Fibroblast of peridontal ligament (primary cell): ENCODE results near the gene PGS1.
A peak's percentile ranks its signal among the peaks of the same experiment; 100 is the strongest.

Source experiments
- DNase-seq: peaks from one replicate; pipeline ENCODE4 v3.0.0-alpha.2; 2010; ENCODE audit errors: extremely low read depth

Gene PGS1

DNA sequence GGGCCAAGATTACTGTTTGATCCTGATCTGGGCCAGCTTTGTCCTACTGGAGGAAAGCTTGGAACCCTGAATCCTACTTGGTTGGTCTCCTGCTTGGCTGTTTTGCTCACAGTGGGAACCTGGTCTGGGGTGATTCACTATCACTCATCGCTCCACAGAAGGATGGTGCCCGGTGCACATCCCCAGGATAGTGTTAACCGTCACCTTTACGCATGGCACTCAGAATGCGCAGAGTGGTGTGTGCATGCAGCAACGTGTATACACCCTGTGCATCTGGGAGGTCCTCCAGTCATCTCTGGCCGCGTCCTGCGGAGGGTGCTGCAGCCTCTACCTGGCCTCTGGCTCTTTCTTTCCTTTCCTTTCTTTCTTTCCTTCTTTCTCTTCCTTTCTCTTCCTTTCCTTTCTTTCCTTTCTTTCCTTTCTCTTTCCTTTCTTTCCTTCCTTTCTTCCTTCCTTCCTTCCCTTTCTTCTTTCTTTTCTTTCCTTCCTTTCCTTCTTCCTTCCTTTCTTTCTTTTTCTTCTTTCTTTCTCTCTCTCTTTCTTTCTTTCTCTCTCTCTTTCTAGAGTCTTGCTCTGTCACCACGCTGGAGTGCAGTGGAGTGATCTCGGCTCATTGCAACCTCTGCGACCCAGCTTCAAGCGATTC is 31.7 kb upstream of the PGS1 start:
- no peak for DNase-seq

GRCh38 chr17:78347453-78347852 is 31.0 kb upstream of the PGS1 start:
- no peak for DNase-seq

DNA sequence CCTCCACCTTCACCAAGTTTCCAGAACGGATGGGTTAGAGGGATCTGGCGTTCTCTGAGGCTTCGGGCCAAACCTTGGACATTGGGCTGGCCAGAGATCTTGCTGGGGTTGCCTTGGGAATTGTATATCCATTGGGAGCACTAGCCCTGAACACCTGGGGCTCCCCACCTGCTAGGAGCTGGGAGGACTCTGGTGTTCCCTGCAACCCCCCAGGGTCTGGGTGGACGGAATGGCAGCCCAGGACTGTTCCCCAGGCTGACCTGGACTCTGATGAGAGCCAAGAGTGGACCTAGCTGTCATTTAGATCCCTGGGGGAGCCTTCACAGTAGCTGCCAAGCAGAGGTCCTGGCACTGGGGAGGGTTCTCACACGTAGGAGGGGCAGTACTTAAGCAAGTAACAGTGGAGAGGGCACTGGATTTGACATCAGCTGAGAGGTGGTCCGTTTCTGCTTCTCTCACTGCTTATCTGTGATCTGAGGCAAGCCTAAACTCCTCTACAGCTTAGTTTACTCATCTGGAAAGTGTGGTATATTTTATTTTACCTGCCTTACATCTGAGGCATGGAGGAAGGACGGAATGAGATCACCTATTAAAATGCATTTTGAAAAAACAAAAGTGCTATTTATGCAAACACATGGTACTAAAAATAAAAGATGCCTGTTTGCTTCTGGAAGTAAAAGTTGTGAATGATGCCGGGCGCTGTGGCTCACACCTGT is 30.2 kb upstream of the PGS1 start:
- DNase-seq, result no peak

- DNase-seq, result peak; percentile 53
These were observed 28.4 kb upstream of the PGS1 start for GRCh38 chr17:78349891-78350642.

GRCh38 chr17:78351449-78352006 is 26.9 kb upstream of the PGS1 start:
- peak; percentile 99 for DNase-seq

DNA sequence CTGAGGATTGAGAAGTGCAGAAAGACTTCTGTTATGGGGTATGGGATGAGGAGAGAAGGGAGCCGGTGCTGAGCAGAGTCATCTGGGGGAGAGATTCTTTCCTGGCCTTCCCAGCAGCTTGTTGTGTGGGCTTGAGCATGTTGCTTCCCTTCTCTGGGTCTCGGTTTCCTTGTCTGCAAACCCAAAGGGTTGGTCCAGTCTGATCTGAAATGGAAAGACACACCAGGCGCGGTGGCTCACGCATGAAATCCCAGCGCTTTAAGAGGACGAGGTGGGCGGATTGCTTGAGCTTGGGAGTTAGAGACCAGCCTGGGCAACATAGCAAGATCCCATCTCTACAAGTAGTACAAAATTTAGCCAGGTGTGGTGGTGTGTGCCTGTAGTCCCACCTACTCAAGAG is 24.6 kb upstream of the PGS1 start:
- DNase-seq, result no peak

GRCh38 chr17:78355045-78355641 is 23.3 kb upstream of the PGS1 start:
- no peak for DNase-seq

DNA sequence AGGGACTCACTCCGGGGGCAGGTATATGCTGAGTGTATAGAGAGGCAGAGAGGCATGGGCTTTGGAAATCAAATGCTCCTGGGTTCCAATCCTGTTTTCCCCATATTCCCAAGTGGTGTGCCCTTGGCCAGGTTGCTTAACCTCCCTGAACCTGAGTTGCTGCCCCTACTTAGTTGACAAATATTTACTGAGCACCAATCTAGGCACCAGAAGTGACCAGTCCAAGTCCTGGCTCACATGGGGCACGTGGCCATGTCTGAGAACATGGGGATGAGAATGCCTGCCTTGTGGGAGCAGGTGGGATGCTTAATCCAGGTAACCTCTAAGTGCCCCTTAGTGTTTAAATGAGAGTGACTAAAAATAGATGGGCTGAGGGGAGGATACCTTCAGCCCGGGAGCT is 22.7 kb upstream of the PGS1 start:
- DNase-seq, result no peak

DNA sequence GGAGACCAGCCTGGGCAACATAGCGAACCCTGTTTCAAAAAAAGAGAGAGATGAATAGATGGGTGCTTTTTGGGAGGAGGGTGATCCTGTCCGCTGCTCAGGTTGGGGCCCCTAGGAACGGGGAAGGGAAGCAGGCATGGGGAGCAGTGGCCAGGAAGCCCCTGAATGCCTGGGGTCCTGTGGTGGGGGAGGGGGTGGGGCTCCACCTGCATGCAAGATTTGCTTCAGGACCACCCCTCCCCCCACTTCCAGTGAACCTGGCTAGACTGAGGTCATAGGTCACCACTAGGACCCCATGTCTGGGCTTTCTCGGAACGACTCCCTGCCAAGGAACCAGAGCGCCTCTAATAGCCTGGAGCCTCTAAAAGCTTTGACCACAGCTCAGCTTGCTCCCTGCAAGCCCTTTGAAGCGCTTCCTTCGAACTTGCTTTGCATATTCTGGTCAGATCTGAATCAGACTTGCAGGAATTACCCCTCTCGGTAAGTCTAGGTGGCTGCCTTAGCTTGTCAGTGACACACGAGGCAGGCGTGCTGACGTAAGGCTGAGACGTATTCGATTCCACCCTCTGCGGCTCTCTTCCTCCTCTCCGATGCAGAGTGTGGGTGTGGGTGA is 22.2 kb upstream of the PGS1 start:
- DNase-seq, result peak; percentile 78

- DNase-seq, result peak; percentile 76
These were observed 21.3 kb upstream of the PGS1 start for GRCh38 chr17:78357177-78357586.

- DNase-seq, result no peak
These were observed 20.5 kb upstream of the PGS1 start for GRCh38 chr17:78357672-78358537.

DNA sequence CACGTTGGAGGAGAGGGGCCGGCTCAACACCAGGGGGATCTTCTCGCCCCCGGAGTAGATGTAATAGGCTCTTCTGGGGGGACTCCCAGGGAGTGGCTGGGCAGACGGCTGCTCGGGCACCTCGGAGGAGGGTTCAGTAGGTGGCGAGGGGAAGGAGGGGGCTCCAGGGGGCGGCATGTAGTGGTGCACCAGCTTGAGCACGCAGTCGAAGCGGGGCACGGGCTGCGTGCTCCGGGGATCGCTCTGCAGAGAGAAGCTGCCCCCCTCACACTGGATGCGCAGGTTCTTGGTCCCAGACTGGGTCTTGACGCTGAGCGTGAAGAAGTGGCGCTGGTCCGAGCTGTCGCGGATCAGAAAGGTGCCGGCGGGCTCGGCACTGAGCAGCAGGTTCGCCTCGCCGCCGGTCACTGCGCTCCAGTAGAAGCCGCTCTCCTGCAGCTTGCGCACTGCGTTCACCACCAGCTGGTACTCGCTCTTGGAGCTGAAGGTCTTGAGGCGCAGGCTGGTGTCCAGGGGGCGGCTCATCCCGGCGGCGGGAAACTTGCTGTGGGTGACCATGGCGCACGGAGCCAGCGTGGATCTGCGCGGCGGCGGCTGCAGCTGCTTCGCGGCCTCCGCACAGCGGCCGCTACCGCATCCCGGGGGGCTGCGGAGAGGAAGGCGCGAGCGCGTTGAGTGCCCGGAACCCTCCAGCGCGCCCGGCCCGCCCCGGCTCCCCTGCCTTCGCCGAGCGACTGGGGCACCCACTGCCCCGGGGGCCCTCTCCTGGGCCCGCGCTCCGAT is 19.7 kb upstream of the PGS1 start:
- DNase-seq, result peak; percentile 55

DNA sequence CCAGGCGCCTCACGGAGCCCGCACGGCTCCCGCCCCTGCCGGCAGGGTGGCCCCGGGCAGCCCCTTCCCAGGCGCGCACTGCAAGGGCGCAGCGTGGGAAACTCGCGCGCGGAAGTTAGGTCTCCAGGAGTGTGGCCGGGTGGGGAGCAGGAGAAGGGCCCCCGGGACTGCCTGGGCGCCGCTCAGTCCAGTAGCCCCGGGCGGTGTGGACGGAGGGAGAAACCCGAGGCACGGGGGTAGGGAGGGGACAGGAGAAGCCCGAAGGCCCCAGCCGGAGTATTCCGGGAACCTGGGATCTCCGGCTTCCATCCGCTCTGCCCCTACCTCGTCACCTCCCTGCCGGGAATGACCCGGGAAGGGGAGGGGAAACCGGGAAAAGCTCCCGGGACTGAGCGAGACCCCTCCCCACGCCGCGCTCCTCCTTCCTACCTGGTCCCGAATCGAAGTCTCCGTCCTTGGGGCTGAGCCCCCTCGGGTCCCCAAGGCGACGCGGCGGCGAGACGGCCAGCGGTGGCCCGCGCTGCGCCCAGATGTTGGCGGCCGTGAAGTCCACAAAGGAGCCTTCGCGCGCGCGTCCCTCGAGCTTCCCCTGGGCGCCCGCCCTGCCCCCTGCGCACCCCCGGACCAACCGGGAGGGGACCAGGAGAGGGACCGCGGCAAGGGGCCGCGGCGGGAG is 19.0 kb upstream of the PGS1 start:
- DNase-seq, result no peak

DNA sequence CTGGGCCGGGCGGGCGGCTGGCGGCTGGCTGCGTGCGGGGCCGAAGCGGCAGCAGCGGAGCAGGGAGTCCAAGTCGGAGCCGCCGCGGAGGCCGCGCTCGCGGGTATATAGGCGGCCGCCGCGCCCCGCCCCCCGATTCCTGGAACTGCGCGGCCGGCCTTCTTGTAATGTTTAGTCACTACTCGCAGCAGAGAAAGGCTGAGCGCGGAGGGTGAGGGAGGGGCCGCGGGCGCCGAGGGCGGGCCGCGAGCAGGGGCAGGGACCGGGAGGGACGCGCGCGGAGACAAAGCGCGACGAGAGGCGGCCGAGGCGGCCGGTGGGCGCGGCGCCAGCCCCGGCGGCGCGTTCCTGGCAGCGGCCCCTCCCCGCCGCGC is 18.5 kb upstream of the PGS1 start, which contains the start of gene SOCS3:
SOCS3 (minus strand) TSS at position 81 of the 374 bp plus-strand sequence. CDS start 982 bp downstream, outside the sequence.
- peak; percentile 96 for DNase-seq

DNA sequence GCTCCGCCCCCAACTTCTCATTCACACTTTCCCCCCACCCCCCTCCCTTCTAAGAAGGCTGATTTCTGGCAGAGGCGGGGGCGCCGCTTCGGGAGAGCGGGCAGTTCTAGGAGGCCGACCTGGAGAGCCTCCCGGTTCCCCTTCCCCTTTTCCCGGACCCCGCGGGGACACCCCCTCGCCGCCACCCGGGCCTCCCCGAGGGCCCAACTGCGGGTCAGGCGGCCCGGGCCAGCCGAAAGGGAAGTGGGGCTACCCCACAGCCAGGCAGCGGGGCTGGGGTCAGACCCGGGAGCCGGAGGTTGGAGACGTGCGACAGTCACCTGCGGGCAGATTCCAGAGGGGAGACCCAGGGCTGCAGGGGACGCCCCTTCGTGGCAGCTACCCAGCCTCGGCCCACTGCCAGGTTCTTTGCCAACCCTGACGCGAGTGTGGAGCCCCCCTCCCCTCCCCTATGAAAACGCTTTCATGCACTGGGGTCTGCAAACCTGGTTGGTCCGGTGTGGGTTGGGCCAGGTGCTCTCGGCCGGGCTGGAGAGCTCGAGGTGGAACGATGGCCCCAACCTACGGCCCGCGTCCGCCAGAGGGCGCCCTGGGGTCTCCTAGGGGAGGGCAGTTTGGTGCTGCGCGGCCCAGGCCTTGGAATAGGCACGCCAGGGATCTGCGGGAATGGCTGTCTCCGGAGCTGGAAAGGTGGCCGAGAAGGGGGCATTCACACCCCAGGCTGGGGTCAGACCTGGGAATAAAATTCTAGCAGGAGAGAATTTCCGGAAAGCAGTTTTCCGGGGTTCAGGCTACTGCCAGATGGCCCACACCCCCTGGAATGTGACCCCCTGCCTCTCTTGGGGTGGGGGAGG is 17.9 kb upstream of the PGS1 start:
- DNase-seq, result peak; percentile 81

DNA sequence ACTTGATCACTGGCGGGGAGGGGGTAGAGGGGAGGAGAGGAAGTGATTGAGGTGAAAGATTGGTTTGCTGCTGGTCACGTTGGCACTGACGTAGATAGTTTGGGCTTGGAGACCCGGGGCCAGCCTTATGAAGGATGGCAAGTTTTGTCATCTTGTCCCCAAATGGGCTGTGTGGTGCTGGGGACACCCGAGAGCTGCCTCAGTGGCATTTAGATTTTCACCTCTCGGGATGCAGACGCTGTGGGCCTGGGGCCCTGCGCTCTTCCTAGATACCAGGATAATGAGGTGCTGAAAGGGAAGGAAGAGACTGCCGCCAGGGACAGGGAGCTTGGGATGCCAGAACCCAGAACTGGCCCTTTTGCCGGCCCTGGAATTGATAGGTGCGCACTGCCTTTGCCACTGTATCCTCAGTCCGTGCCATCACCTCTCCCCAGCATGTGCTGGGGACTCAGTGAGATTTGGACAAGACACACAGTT is 17.2 kb upstream of the PGS1 start:
- DNase-seq, result no peak

GRCh38 chr17:78362232-78362631 is 16.2 kb upstream of the PGS1 start:
- DNase-seq, result no peak

DNA sequence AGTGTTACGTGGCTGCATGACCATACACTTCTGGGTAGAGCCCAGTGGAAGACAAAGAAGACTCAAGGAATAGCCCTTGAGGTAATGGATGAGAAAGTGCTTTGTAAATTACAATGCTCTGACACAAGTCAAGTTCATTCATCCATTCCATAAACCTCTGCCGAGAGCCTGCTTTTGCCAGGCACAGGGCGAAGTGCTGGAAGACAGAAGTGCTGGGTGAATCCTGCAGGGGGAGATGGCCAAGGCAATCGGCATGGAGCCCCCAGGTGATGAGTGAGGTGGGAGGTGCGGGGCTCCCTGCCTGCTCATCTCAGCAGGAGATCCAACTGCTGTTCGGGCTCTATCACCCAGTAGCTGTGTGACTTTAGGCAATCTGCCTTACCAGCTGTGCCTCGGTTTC is 15.8 kb upstream of the PGS1 start:
- DNase-seq, result no peak
